ENCODE measurements around the gene STAT1. TPM values are rescaled to one million over a fixed set of nuclear protein-coding genes. Genes with fewer than 3 reads are reported as not detected.

The STAT1 gene
- total and polyA plus RNA-seq, 9 of the 15 experiments (the other 6 are each of a cell fraction or from before 2014, with no cell fraction given), result 8.7 to 34.4 (median 26.8) TPM

DNA sequence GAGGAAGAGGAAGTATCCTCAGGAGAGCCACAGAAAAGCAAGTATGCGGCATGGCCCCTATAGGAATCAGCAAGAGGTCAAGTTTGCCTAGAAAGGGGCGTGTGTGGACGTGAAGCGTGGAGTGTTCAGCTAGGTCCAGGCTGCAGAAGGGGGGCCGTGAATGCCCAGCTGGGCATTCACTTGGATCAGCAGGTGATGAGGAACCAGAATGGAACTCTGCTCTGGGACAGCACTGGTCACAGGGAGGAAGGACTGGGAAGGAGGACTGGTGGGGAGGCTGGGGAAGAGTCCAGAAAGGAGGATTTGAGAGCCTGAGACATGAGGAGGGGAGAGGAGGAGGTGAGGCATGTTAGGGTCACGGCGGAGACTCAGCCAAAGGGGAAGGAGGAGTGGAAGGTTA, 19.8 kb downstream of the STAT1 start:
- TF ChIP-seq NR1H2 (CRISPR knock-in tag; IDR thresholded peaks at IDR 0.05) (no peak), DDX20 (tag; IDR thresholded peaks at IDR 0.05; ENCODE audit: low read depth) (no peak), TAF15 (IDR thresholded peaks at IDR 0.05; ENCODE audit: low read depth, low read length) (no peak), FOXA1 (IDR thresholded peaks at IDR 0.05; ENCODE audit: borderline replicate concordance) (no peak), ADNP (tag; IDR thresholded peaks at IDR 0.05) (no peak), CEBPB (tag; IDR thresholded peaks at IDR 0.05) (no peak), ZNF175 (CRISPR knock-in tag; IDR thresholded peaks at IDR 0.05; ENCODE audit: low read depth) (no peak), CC2D1A (IDR thresholded peaks at IDR 0.05) (no peak), KDM2B (CRISPR knock-in tag; IDR thresholded peaks at IDR 0.05) (no peak)
- TF ChIP-seq, protein P1, sequence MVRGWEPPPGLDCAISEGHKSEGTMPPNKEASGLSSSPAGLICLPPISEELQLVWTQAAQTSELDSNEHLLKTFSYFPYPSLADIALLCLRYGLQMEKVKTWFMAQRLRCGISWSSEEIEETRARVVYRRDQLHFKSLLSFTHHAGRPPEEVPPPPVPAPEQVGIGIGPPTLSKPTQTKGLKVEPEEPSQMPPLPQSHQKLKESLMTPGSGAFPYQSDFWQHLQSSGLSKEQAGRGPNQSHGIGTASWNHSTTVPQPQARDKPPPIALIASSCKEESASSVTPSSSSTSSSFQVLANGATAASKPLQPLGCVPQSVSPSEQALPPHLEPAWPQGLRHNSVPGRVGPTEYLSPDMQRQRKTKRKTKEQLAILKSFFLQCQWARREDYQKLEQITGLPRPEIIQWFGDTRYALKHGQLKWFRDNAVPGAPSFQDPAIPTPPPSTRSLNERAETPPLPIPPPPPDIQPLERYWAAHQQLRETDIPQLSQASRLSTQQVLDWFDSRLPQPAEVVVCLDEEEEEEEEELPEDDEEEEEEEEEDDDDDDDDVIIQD (CRISPR knock-in tag; IDR thresholded peaks at IDR 0.05), result no peak
- TF ChIP-seq, protein P2, sequence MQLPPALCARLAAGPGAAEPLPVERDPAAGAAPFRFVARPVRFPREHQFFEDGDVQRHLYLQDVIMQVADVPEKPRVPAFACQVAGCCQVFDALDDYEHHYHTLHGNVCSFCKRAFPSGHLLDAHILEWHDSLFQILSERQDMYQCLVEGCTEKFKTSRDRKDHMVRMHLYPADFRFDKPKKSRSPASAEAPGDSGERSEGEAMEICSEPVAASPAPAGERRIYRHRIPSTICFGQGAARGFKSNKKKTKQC (CRISPR knock-in tag; IDR thresholded peaks at IDR 0.05), result no peak
- H3K9me1 ChIP-seq (ENCODE audit: control insufficient read depth, insufficient read depth, low read length), result no peaks in the 10 kb centered on the region
- ATAC-seq (no peak), FAIRE-seq (no peak), DNase-seq (ENCODE audit: extremely low read depth in 1 of 4, low spot score in 3 of 4) (no peak)
- H4K20me1 ChIP-seq (replicated peaks; ENCODE audit: control insufficient read depth, insufficient read depth, low read length), result no peaks in the 10 kb centered on the region
- no peaks in the 10 kb centered on the region for H3K79me2 ChIP-seq (ENCODE audit: control insufficient read depth, insufficient read depth, low read length)
- POLR2A ChIA-PET, result no interaction called here
- peaks cover 87% of the 10 kb centered on the region for H3K36me3 ChIP-seq (ENCODE audit: control insufficient read depth, insufficient read depth, low read length)
- H3K9me3 ChIP-seq (replicated peaks; ENCODE audit: control insufficient read depth, insufficient read depth, low read depth, low read length), result no peaks in the 10 kb centered on the region
- intact Hi-C loops (cut with micrococcal nuclease), result no loop called here
- H3K4me1 ChIP-seq (replicated peaks in 1 of 2; ENCODE audit: control insufficient read depth in 2 of 2, insufficient read depth in 2 of 2, low read length in 2 of 2), result no peaks in the 10 kb centered on the region
- in situ Hi-C loops (cut with MboI), result no loop called here
- no peak overlapping the region for H3K9ac ChIP-seq (ENCODE audit: insufficient read depth in 1 of 2, low read depth in 2 of 2, low read length in 2 of 2)
- CTCF ChIA-PET (ENCODE audit: low intra/inter-chr PET ratio), result no interaction called here
- H2AFZ ChIP-seq (ENCODE audit: low read depth, low read length), result no peak overlapping the region
- H3K27ac ChIP-seq (ENCODE audit: extremely low read depth, low read depth, low read length), result no peak overlapping the region
- no peak overlapping the region for H3K4me2 ChIP-seq (ENCODE audit: insufficient read depth, low read length)
- no CpG with 5 or more reads among the region's 7 CpGs for WGBS (ENCODE audit: insufficient coverage, low coverage, missing lambda C conversion rate)
- no peak overlapping the region for H3K4me3 ChIP-seq
- H3K27me3 ChIP-seq (ENCODE audit: control insufficient read depth in 2 of 2, insufficient read depth in 2 of 2, low read length in 2 of 2), result no peaks in the 10 kb centered on the region
- BruUV-seq (replicated peaks), result no TSS peak

Data from K562 (cell line).